GM12878 (cell line): Measurements from ENCODE around the gene C11orf91. TPM values are rescaled to one million over a fixed set of nuclear protein-coding genes. Genes with fewer than 3 reads are reported as not detected.

Experiments
- CBFB ChIP-seq: IDR thresholded peaks from 2 replicates; pipeline ENCODE4 v1.6.1; 2016; ENCODE audit warnings: antibody characterized with exemption, low read depth
- CREB1 ChIP-seq: IDR thresholded peaks from 2 replicates; pipeline ENCODE4 v1.6.1; 2012; ENCODE audit warnings: low read depth, mild to moderate bottlenecking, inconsistent platforms
- EP300 ChIP-seq, 2 experiments: fragments of 150-350 bp in 1 of 2; IDR thresholded peaks; 2 replicates each; pipeline ENCODE4 v1.6.1; 2011 to 2012; ENCODE audit warnings: low read depth in 2 of 2, low read length in 2 of 2, borderline replicate concordance in 1 of 2, improper control_type of control experiment in 1 of 2, inconsistent platforms in 1 of 2; ENCODE audit not compliant: control insufficient read depth in 1 of 2
- FOXK2 ChIP-seq: fragments of 450-650 bp; IDR thresholded peaks from 2 replicates; pipeline ENCODE4 v1.6.1; 2017; ENCODE audit warnings: mild to moderate bottlenecking, moderate library complexity
- JUNB ChIP-seq: IDR thresholded peaks from 2 replicates; pipeline ENCODE4 v1.6.1; 2016; ENCODE audit warnings: antibody characterized with exemption, mild to moderate bottlenecking
- LARP7 ChIP-seq: fragments of 450-650 bp; IDR thresholded peaks from 2 replicates; pipeline ENCODE4 v1.6.1; 2017; ENCODE audit warnings: mild to moderate bottlenecking
- MEF2A ChIP-seq: IDR thresholded peaks from 2 replicates; pipeline ENCODE4 v1.6.1; 2011; ENCODE audit warnings: low read depth, mild to moderate bottlenecking, low read length, moderate library complexity; ENCODE audit not compliant: insufficient read depth
- NKRF ChIP-seq: fragments of 450-650 bp; conservative IDR thresholded peaks from 2 replicates; pipeline ENCODE4 v1.6.1; 2017; ENCODE audit warnings: mild to moderate bottlenecking, moderate library complexity
- NR2C1 ChIP-seq: fragments of 450-650 bp; IDR thresholded peaks from 2 replicates; pipeline ENCODE4 v1.6.1; 2017; ENCODE audit warnings: antibody characterized with exemption, mild to moderate bottlenecking, moderate library complexity
- NR2F1 ChIP-seq: fragments of 450-650 bp; conservative IDR thresholded peaks from 2 replicates; pipeline ENCODE4 v1.6.1; 2017; ENCODE audit warnings: mild to moderate bottlenecking
- RB1 ChIP-seq: fragments of 450-650 bp; formaldehyde crosslinking; IDR thresholded peaks from 2 replicates; pipeline ENCODE4 v1.6.1; 2017; ENCODE audit warnings: mild to moderate bottlenecking, borderline replicate concordance
- RELB ChIP-seq: fragments of 450-650 bp; IDR thresholded peaks from 2 replicates; pipeline ENCODE4 v1.6.1; 2017; ENCODE audit warnings: low read depth, mild to moderate bottlenecking, moderate library complexity
- RUNX3 ChIP-seq: IDR thresholded peaks from 2 replicates; pipeline ENCODE4 v1.6.1; 2012; ENCODE audit warnings: low read length, inconsistent platforms
- SPI1 ChIP-seq: IDR thresholded peaks from 2 replicates; pipeline ENCODE4 v1.6.1; 2011; ENCODE audit warnings: low read depth, mild to moderate bottlenecking, low read length, moderate library complexity, borderline replicate concordance; ENCODE audit not compliant: insufficient read depth
- SUZ12 ChIP-seq: fragments of 200-600 bp; sonication (generic); IDR thresholded peaks from one replicate; pipeline ENCODE4 v1.6.1; 2018; ENCODE audit warnings: antibody characterized with exemption, mild to moderate bottlenecking; ENCODE audit not compliant: unreplicated experiment
- TARDBP ChIP-seq: IDR thresholded peaks from 2 replicates; pipeline ENCODE4 v1.6.1; 2016; ENCODE audit warnings: borderline replicate concordance
- TCF7 ChIP-seq: IDR thresholded peaks from 2 replicates; pipeline ENCODE4 v1.6.1; 2014; ENCODE audit warnings: antibody characterized with exemption, borderline replicate concordance
- ZBTB33 ChIP-seq: fragments of 450-650 bp; IDR thresholded peaks from 2 replicates; pipeline ENCODE4 v1.6.1; 2017; ENCODE audit warnings: mild to moderate bottlenecking
- polyA plus RNA-seq, 11 experiments: library from polyadenylated mRNA; depleted of rRNA in 4 of 11; unstranded in 6 of 11; stranded (reverse) in 5 of 11; fragments of >200 nt; fragmentation: Nextera tagmentation in 4 of 11; fragmentation: Illumina TruSeq in 1 of 11; extraction: Ambion mirVana in 4 of 11; extraction: Trizol in 1 of 11; gene quantifications; 1 replicate in 1 of 11; 2 replicates in 10 of 11; pipeline versions ENCODE4 v1.2.1 to v1.2.3, GENCODE V29; 2011 to 2016; ENCODE audit warnings: inconsistent platforms in 2 of 11, missing spikeins in 2 of 11, low read depth in 1 of 11
- total RNA-seq, 4 experiments: library from RNA; depleted of rRNA in 3 of 4; stranded (reverse); fragments of >200 nt in 3 of 4; fragmentation: Illumina TruSeq in 1 of 4; extraction: Trizol in 1 of 4; gene quantifications; 2 replicates each; pipeline versions ENCODE4 v1.2.1 to v1.2.3, GENCODE V29; 2013 to 2021
- TF ChIP-seq, protein P1 (sequence below), 3 experiments: IDR thresholded peaks in 2 of 3; conservative IDR thresholded peaks in 1 of 3; 2 replicates each; pipeline ENCODE4 v1.5.1; 2011; ENCODE audit warnings: low read depth in 3 of 3, low read length in 3 of 3, mild to moderate bottlenecking in 3 of 3, control low read depth in 2 of 3, moderate library complexity in 2 of 3, inconsistent platforms in 1 of 3, mixed read lengths in 1 of 3; ENCODE audit not compliant: control insufficient read depth in 2 of 3, insufficient read depth in 1 of 3; ENCODE audit errors: extremely low read depth in 1 of 3
- TF ChIP-seq, protein P2 (sequence below): IDR thresholded peaks from 2 replicates; pipeline ENCODE4 v1.6.1; 2012; ENCODE audit warnings: low read depth, low read length, improper control_type of control experiment

Gene C11orf91
- total and polyA plus RNA-seq, 10 of the 15 experiments (the other 5 are each of a cell fraction or from before 2014, with no cell fraction given) = not detected

DNA sequence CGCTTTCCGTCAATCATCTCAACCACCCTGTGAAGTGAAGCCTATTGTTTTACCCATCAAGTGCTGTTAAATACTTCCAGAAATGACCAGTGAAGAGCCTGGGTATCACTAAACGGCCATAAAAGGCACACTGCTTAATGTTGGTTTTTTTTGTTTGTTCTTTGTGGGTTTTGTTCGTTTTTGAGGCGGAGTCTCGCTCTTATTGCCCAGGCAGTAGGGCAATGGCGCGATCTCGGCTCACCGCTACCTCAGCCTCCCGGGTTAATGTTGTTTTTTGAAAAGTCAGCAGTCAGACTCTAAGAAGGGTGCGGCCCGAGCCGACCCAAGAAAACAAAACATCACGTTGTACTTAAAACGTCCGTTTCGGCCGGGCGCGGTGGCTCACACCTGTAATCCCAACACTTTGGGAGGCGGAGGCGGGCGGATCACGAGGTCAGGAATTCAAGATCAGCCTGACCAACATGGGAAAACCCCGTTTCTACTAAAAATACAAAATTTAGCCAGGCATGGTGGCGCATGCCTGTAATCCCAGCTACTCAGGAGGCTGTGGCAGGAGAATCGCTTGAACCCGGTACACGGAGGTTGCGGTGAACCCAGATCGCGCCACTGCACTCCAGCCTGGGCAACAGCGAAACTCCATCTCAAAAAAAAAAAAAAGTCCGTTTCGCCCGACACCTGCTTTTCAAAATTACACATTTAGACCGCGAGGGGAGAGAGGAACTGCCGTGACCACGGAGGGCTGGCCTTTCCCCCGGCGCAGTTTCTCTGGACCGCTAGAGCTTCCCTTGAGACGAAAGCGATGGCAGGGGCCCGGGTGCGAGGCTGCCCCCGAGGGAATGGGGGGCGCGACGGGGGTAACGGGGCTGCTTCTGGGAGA lies 34.9 kb upstream of the C11orf91 start (continued):
- TF ChIP-seq RELB (peak; percentile 53; the same call in 1 of the 2 replicates), JUNB (peak; percentile 30; the same call in 1 of the 2 replicates), NR2C1 (no peak), TCF7 (no peak), EP300 (IDR thresholded peaks at IDR 0.05; ENCODE audit: borderline replicate concordance in 1 of 2, control insufficient read depth in 1 of 2, low read depth in 2 of 2, low read length in 2 of 2) (0 out of 4 replicates have a peak, but pooled peaks of 1 of the 2 experiments have one; percentile 21), MEF2A (0 out of 2 replicates have a peak, but pooled peaks have one; percentile 45), NKRF (peak; percentile 61), RUNX3 (peak; percentile 83), TARDBP (no peak), RB1 (no peak), SUZ12 (no peak), ZBTB33 (0 out of 2 replicates have a peak, but pooled peaks have one; percentile 23), SPI1 (peak; percentile 83), CBFB (peak; percentile 80; the same call in 1 of the 2 replicates), FOXK2 (no peak), NR2F1 (peak; percentile 76), CREB1 (0 out of 2 replicates have a peak, but pooled peaks have one; percentile 23), LARP7 (no peak)
- TF ChIP-seq, protein P1, sequence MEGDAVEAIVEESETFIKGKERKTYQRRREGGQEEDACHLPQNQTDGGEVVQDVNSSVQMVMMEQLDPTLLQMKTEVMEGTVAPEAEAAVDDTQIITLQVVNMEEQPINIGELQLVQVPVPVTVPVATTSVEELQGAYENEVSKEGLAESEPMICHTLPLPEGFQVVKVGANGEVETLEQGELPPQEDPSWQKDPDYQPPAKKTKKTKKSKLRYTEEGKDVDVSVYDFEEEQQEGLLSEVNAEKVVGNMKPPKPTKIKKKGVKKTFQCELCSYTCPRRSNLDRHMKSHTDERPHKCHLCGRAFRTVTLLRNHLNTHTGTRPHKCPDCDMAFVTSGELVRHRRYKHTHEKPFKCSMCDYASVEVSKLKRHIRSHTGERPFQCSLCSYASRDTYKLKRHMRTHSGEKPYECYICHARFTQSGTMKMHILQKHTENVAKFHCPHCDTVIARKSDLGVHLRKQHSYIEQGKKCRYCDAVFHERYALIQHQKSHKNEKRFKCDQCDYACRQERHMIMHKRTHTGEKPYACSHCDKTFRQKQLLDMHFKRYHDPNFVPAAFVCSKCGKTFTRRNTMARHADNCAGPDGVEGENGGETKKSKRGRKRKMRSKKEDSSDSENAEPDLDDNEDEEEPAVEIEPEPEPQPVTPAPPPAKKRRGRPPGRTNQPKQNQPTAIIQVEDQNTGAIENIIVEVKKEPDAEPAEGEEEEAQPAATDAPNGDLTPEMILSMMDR (IDR thresholded peaks at IDR 0.05 in 2 of 3, conservative IDR thresholded peaks at IDR 0.05 in 1 of 3; ENCODE audit: control insufficient read depth in 2 of 3, extremely low read depth in 1 of 3, insufficient read depth in 1 of 3, low read depth in 3 of 3, low read length in 3 of 3) = no peak
- TF ChIP-seq, protein P2, sequence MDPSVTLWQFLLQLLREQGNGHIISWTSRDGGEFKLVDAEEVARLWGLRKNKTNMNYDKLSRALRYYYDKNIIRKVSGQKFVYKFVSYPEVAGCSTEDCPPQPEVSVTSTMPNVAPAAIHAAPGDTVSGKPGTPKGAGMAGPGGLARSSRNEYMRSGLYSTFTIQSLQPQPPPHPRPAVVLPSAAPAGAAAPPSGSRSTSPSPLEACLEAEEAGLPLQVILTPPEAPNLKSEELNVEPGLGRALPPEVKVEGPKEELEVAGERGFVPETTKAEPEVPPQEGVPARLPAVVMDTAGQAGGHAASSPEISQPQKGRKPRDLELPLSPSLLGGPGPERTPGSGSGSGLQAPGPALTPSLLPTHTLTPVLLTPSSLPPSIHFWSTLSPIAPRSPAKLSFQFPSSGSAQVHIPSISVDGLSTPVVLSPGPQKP = no peak
